GM21576 (cell line): Measurements from ENCODE around the gene SPDYE6.
A peak's percentile ranks its signal among the peaks of the same experiment; 100 is the strongest.
"Not testable (repeated sequence)": the region's sequence is repeated elsewhere in the genome, so short reads cannot be mapped to it uniquely, and the experiment has no call there.

Experiments used
- ATAC-seq: cut with Tn5 transposase; IDR thresholded peaks from one replicate; pipeline ENCODE4 v1.9.1; 2021; ENCODE audit warnings: mild to moderate bottlenecking, moderate library complexity; ENCODE audit not compliant: unreplicated experiment

Gene SPDYE6

GRCh38 chr7:102318482-102318971 lies 37.7 kb downstream of the SPDYE6 start:
- ATAC-seq: no peak

GRCh38 chr7:102317231-102318059 lies 38.8 kb downstream of the SPDYE6 start:
- ATAC-seq: no peak

GRCh38 chr7:102313997-102314780 lies 42.1 kb downstream of the SPDYE6 start:
- ATAC-seq: no peak

GRCh38 chr7:102312317-102312716 lies 43.9 kb downstream of the SPDYE6 start:
- no peak for ATAC-seq

GRCh38 chr7:102310414-102310815 lies 45.8 kb downstream of the SPDYE6 start:
- no peak for ATAC-seq

- ATAC-seq: peak; percentile 68
Observed at GRCh38 chr7:102306916-102307677, 49.1 kb downstream of the SPDYE6 start.

GRCh38 chr7:102305414-102306268 lies 50.6 kb downstream of the SPDYE6 start:
- ATAC-seq: peak; percentile 64

- ATAC-seq: no peak
Observed at GRCh38 chr7:102304668-102305067, 51.6 kb downstream of the SPDYE6 start.

- no peak for ATAC-seq
Observed at GRCh38 chr7:102303669-102304422, 52.4 kb downstream of the SPDYE6 start.

GRCh38 chr7:102302025-102302424 lies 54.2 kb downstream of the SPDYE6 start:
- ATAC-seq: no peak

GRCh38 chr7:102301367-102301766 lies 54.9 kb downstream of the SPDYE6 start:
- not testable (repeated sequence) for ATAC-seq

- ATAC-seq: no peak
Observed at GRCh38 chr7:102300643-102301221, 55.5 kb downstream of the SPDYE6 start.

GRCh38 chr7:102297487-102298218 lies 58.6 kb downstream of the SPDYE6 start:
- ATAC-seq: no peak

- ATAC-seq: no peak
Observed at GRCh38 chr7:102296514-102296913, 59.7 kb downstream of the SPDYE6 start.

GRCh38 chr7:102296179-102296438 lies 60.1 kb downstream of the SPDYE6 start:
- ATAC-seq: no peak
